ENCODE measurements around the gene ZPBP2. TPM values are rescaled to one million over a fixed set of nuclear protein-coding genes. Genes with fewer than 3 reads are reported as not detected.

The ZPBP2 gene
- total RNA-seq, 1 experiment from 2014 or later = not detected

GRCh38 chr17:39866013-39866730 lies 1.8 kb upstream of the ZPBP2 start:
- H3K9me3 Mint-ChIP-seq = no peaks in the 10 kb centered on the region
- DNase-seq (ENCODE audit: low spot score) (no peak), ATAC-seq (no peak)
- ChIA-PET POLR2A (no interaction called here), CTCF (interaction anchor here (0.7 kb wide), 1 partner anchor 319 kb away, joined by 3 read pairs; no protein-coding TSS in a partner anchor)
- no peak overlapping the region for H3K27ac Mint-ChIP-seq
- peaks cover 9% of the 10 kb centered on the region for H3K4me1 Mint-ChIP-seq
- peaks cover 80% of the 10 kb centered on the region for H3K27me3 Mint-ChIP-seq (ENCODE audit: low read depth)
- H3K4me3 Mint-ChIP-seq = no peak overlapping the region
- H3K36me3 Mint-ChIP-seq = peaks cover 3% of the 10 kb centered on the region; the same call in 1 of the 2 replicates
- no peak for TF ChIP-seq ERG (CRISPR knock-in tag; IDR thresholded peaks at IDR 0.05)
- no peak for TF ChIP-seq CTCF (IDR thresholded peaks at IDR 0.05)
- TF ChIP-seq ZNF396 (CRISPR knock-in tag; IDR thresholded peaks at IDR 0.05; ENCODE audit: borderline replicate concordance) = no peak

GRCh38 chr17:39867084-39867879 lies 720 bp upstream of the ZPBP2 start:
- H3K4me1 Mint-ChIP-seq = peaks cover 9% of the 10 kb centered on the region
- ATAC-seq = no peak
- H3K27ac Mint-ChIP-seq = no peak overlapping the region
- ChIA-PET POLR2A (no interaction called here), CTCF (no interaction called here)
- peaks cover 71% of the 10 kb centered on the region for H3K27me3 Mint-ChIP-seq (ENCODE audit: low read depth)
- no peak overlapping the region for H3K4me3 Mint-ChIP-seq
- H3K9me3 Mint-ChIP-seq = no peaks in the 10 kb centered on the region
- H3K36me3 Mint-ChIP-seq = peaks cover 3% of the 10 kb centered on the region; the same call in 1 of the 2 replicates
- no peak for DNase-seq (ENCODE audit: low spot score)
- no peak for TF ChIP-seq TEAD1 (CRISPR knock-in tag; IDR thresholded peaks at IDR 0.05)
- TF ChIP-seq FOXP4 (CRISPR knock-in tag; IDR thresholded peaks at IDR 0.05) = no peak
- TF ChIP-seq STAT6 (CRISPR knock-in tag; conservative IDR thresholded peaks at IDR 0.05; ENCODE audit: low read depth) = no peak
- no peak for TF ChIP-seq SOX15 (CRISPR knock-in tag; IDR thresholded peaks at IDR 0.05)
- TF ChIP-seq ZNF263 (CRISPR knock-in tag; IDR thresholded peaks at IDR 0.05; ENCODE audit: low read depth) = no peak
- no peak for TF ChIP-seq ZBTB21 (CRISPR knock-in tag; IDR thresholded peaks at IDR 0.05; ENCODE audit: borderline replicate concordance)
- TF ChIP-seq ZNF512 (CRISPR knock-in tag; IDR thresholded peaks at IDR 0.05; ENCODE audit: borderline replicate concordance) = no peak
- TF ChIP-seq PRDM15 (CRISPR knock-in tag; IDR thresholded peaks at IDR 0.05) = no peak
- TF ChIP-seq JUN (CRISPR knock-in tag; IDR thresholded peaks at IDR 0.05) = no peak
- no peak for TF ChIP-seq MXD4 (CRISPR knock-in tag; IDR thresholded peaks at IDR 0.05; ENCODE audit: borderline replicate concordance)
- no peak for TF ChIP-seq CDX4 (CRISPR knock-in tag; IDR thresholded peaks at IDR 0.05; ENCODE audit: borderline replicate concordance)
- TF ChIP-seq CTCF (IDR thresholded peaks at IDR 0.05) = no peak
- no peak for TF ChIP-seq SP1 (CRISPR knock-in tag; conservative IDR thresholded peaks at IDR 0.05)
